Mesenchymal stem cell (in vitro differentiated cells and primary cell): Measurements from ENCODE around the gene SKIC8.

Experiments
- DNase-seq: peaks from one replicate; pipeline ENCODE4 v3.0.0-alpha.2; 2013
- H2AFZ ChIP-seq: one replicate; pipeline ENCODE4 v1.6.1; 2013; ENCODE audit warnings: low read depth, mild to moderate bottlenecking, control low read depth, inconsistent platforms, low read length, moderate library complexity
- H2AK5ac ChIP-seq: 2 replicates; pipeline ENCODE4 v1.6.1; 2013; ENCODE audit warnings: low read length, moderate library complexity, mild to moderate bottlenecking, inconsistent platforms; ENCODE audit not compliant: severe bottlenecking
- H2BK120ac ChIP-seq: one replicate; pipeline ENCODE4 v1.6.1; 2013; ENCODE audit warnings: low read depth, mild to moderate bottlenecking, inconsistent platforms, low read length, moderate library complexity
- H2BK12ac ChIP-seq, 2 experiments: one replicate each; pipeline ENCODE4 v1.6.1; 2013; ENCODE audit warnings: inconsistent platforms in 2 of 2, low read length in 2 of 2, mild to moderate bottlenecking in 2 of 2, moderate library complexity in 2 of 2, control low read depth in 1 of 2
- H2BK15ac ChIP-seq: one replicate; pipeline ENCODE4 v1.6.1; 2013; ENCODE audit warnings: mild to moderate bottlenecking, low read depth, inconsistent platforms; ENCODE audit not compliant: poor library complexity, severe bottlenecking
- H2BK5ac ChIP-seq: 2 replicates; pipeline ENCODE4 v1.6.1; 2013; ENCODE audit warnings: low read depth, mild to moderate bottlenecking, low read length, control low read depth, inconsistent platforms; ENCODE audit not compliant: poor library complexity, severe bottlenecking
- H3K14ac ChIP-seq, 2 experiments: one replicate each; pipeline ENCODE4 v1.6.1; 2013; ENCODE audit warnings: inconsistent platforms in 2 of 2, low read length in 2 of 2, control low read depth in 1 of 2, mild to moderate bottlenecking in 1 of 2, moderate library complexity in 1 of 2
- H3K18ac ChIP-seq, 2 experiments: one replicate each; pipeline ENCODE4 v1.6.1; 2013; ENCODE audit warnings: inconsistent platforms in 2 of 2, low read length in 2 of 2, control low read depth in 1 of 2, low read depth in 1 of 2, mild to moderate bottlenecking in 1 of 2
- H3K23ac ChIP-seq, 2 experiments: one replicate each; pipeline ENCODE4 v1.6.1; 2013; ENCODE audit warnings: inconsistent platforms in 2 of 2, low read length in 2 of 2, mild to moderate bottlenecking in 2 of 2, moderate library complexity in 2 of 2, control low read depth in 1 of 2
- H3K27ac ChIP-seq: 2 replicates; pipeline ENCODE4 v1.5.1; 2013; ENCODE audit warnings: mild to moderate bottlenecking, moderate library complexity, low read length, control low read depth, inconsistent platforms; ENCODE audit not compliant: poor library complexity, severe bottlenecking
- H3K27me3 ChIP-seq, 2 experiments: 2 replicates each; pipeline versions ENCODE4 v1.6.1 to v1.7.0; 2013; ENCODE audit warnings: low read length in 2 of 2, mild to moderate bottlenecking in 2 of 2, moderate library complexity in 2 of 2, control low read depth in 1 of 2, inconsistent platforms in 1 of 2; ENCODE audit not compliant: control insufficient read depth in 1 of 2, insufficient read depth in 1 of 2
- H3K36me3 ChIP-seq, 2 experiments: 2 replicates each; pipeline versions ENCODE4 v1.6.1 to v1.7.0; 2013; ENCODE audit warnings: low read length in 2 of 2, control low read depth in 1 of 2, inconsistent platforms in 1 of 2, low read depth in 1 of 2, mild to moderate bottlenecking in 1 of 2; ENCODE audit not compliant: insufficient read depth in 2 of 2, control insufficient read depth in 1 of 2
- H3K4ac ChIP-seq, 2 experiments: one replicate each; pipeline ENCODE4 v1.6.1; 2013; ENCODE audit warnings: inconsistent platforms in 2 of 2, low read length in 2 of 2, mild to moderate bottlenecking in 2 of 2, moderate library complexity in 2 of 2, control low read depth in 1 of 2, low read depth in 1 of 2
- H3K4me1 ChIP-seq: 2 replicates; pipeline ENCODE4 v1.6.1; 2013; ENCODE audit warnings: low read depth, low read length, control low read depth; ENCODE audit not compliant: control insufficient read depth, insufficient read depth
- H3K4me2 ChIP-seq: 2 replicates; pipeline ENCODE4 v1.6.1; 2013; ENCODE audit warnings: low read length, mild to moderate bottlenecking, inconsistent platforms; ENCODE audit not compliant: poor library complexity, severe bottlenecking
- H3K4me3 ChIP-seq, 2 experiments: 2 replicates each; pipeline versions ENCODE4 v1.5.1 to v1.7.0; 2013; ENCODE audit warnings: low read length in 2 of 2, mild to moderate bottlenecking in 2 of 2, control low read depth in 1 of 2, low read depth in 1 of 2; ENCODE audit not compliant: insufficient read depth in 1 of 2
- H3K79me1 ChIP-seq: replicated peaks from 2 replicates; pipeline ENCODE4 v1.6.1; 2013; ENCODE audit warnings: mild to moderate bottlenecking, control low read depth, low read length, inconsistent platforms; ENCODE audit not compliant: poor library complexity, severe bottlenecking
- H3K9ac ChIP-seq: 2 replicates; pipeline ENCODE4 v1.7.0; 2013; ENCODE audit warnings: mild to moderate bottlenecking, low read length, moderate library complexity
- H3K9me3 ChIP-seq: 2 replicates; pipeline ENCODE4 v1.7.0; 2013; ENCODE audit warnings: mild to moderate bottlenecking, low read length; ENCODE audit not compliant: control insufficient read depth
- H4K8ac ChIP-seq: one replicate; pipeline ENCODE4 v1.6.1; 2013; ENCODE audit warnings: inconsistent platforms, mild to moderate bottlenecking, low read length, moderate library complexity
- H4K91ac ChIP-seq: one replicate; pipeline ENCODE4 v1.6.1; 2013; ENCODE audit warnings: mild to moderate bottlenecking, low read length, inconsistent platforms
- whole genome bisulfite sequencing: methylation state at CpG from one replicate; pipeline ENCODE4 v1.1.7; 2013; ENCODE audit warnings: mixed read lengths; 5-methylcytosine and 5-hydroxymethylcytosine counted together

SKIC8 gene

DNA sequence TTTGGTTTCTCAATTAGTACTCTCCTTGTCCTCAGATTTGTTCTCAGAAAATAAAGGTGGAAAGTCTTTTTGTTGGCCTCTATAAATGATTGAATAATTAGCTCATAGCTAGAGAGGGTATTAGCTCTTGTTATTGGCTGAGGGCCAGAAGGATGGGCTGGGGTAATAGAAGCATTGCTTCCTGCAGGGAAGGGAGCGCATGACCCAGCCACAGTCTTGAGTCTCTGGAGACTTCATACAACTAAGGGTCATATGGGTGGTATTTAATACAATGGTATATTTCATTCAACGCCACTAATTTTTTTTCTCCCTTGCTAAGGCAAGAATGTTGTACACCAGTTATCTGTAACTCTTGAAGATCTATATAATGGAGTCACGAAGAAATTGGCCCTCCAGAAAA, 26.6 kb downstream of the SKIC8 start:
- H3K9ac ChIP-seq, result no peak overlapping the region
- H2BK15ac ChIP-seq, result no peak overlapping the region
- H3K4me1 ChIP-seq, result peaks cover 9% of the 10 kb centered on the region
- no peak overlapping the region for H3K4ac ChIP-seq
- no peak overlapping the region for H3K14ac ChIP-seq
- no peak overlapping the region for H2BK5ac ChIP-seq
- no peak overlapping the region for H2AK5ac ChIP-seq
- no peak overlapping the region for H3K18ac ChIP-seq
- H3K4me3 ChIP-seq, result no peak overlapping the region
- peaks cover 0 to 5% of the 10 kb centered on the region in 2 experiments for H3K36me3 ChIP-seq
- H3K23ac ChIP-seq, result no peak overlapping the region
- H4K91ac ChIP-seq, result no peak overlapping the region
- no peak for DNase-seq
- H3K27me3 ChIP-seq, result peaks cover 0 to 8% of the 10 kb centered on the region in 2 experiments
- H2BK12ac ChIP-seq, result no peak overlapping the region
- WGBS, result 90% methylated on average over 1 of the region's 3 CpGs
- no peak overlapping the region for H2BK120ac ChIP-seq
- H3K27ac ChIP-seq, result no peak overlapping the region
- no peak overlapping the region for H3K4me2 ChIP-seq
- H2AFZ ChIP-seq, result no peak overlapping the region
- no peaks in the 10 kb centered on the region for H3K79me1 ChIP-seq
- no peak overlapping the region for H4K8ac ChIP-seq
- H3K9me3 ChIP-seq, result no peaks in the 10 kb centered on the region

GRCh38 chr15:78272316-78272715, 27.1 kb downstream of the SKIC8 start:
- H3K27ac ChIP-seq, result peak overlapping the region; percentile 11

GRCh38 chr15:78266806-78267205, 32.6 kb downstream of the SKIC8 start:
- WGBS, result no CpG with 5 or more reads among the region's 2 CpGs
- Histone ChIP-seq H3K27me3 (peaks cover 4 to 8% of the 10 kb centered on the region in 2 experiments), H3K9ac (no peak overlapping the region), H3K9me3 (no peaks in the 10 kb centered on the region), H3K18ac (no peak overlapping the region), H3K4me1 (peaks cover 1% of the 10 kb centered on the region), H3K27ac (no peak overlapping the region), H3K4ac (no peak overlapping the region), H2AK5ac (no peak overlapping the region), H2BK15ac (no peak overlapping the region), H3K4me2 (no peak overlapping the region), H2BK5ac (no peak overlapping the region), H4K91ac (no peak overlapping the region), H3K79me1 (no peaks in the 10 kb centered on the region), H2AFZ (no peak overlapping the region), H3K36me3 (no peaks in the 10 kb centered on the region), H3K4me3 (no peak overlapping the region), H4K8ac (no peak overlapping the region), H2BK12ac (no peak overlapping the region), H3K14ac (no peak overlapping the region), H2BK120ac (no peak overlapping the region), H3K23ac (no peak overlapping the region)
- DNase-seq, result no peak

More at GRCh38 chr15:78272316-78272715, 27.1 kb downstream of the SKIC8 start:
- Histone ChIP-seq H2BK120ac (no peak overlapping the region), H2BK15ac (no peak overlapping the region), H3K4me1 (peaks cover 9% of the 10 kb centered on the region), H3K4me2 (no peak overlapping the region), H2BK5ac (no peak overlapping the region), H3K9me3 (no peaks in the 10 kb centered on the region), H2BK12ac (no peak overlapping the region), H4K8ac (no peak overlapping the region), H3K27me3 (peaks cover 0 to 8% of the 10 kb centered on the region in 2 experiments), H2AK5ac (no peak overlapping the region), H3K9ac (no peak overlapping the region), H3K79me1 (no peaks in the 10 kb centered on the region), H3K4ac (no peak overlapping the region), H3K4me3 (no peak overlapping the region), H4K91ac (no peak overlapping the region), H3K23ac (no peak overlapping the region), H3K14ac (no peak overlapping the region), H3K36me3 (peaks cover 0 to 5% of the 10 kb centered on the region in 2 experiments), H2AFZ (no peak overlapping the region), H3K18ac (no peak overlapping the region)
- WGBS, result 80% methylated on average over 2 of the region's 2 CpGs
- DNase-seq, result no peak

DNA sequence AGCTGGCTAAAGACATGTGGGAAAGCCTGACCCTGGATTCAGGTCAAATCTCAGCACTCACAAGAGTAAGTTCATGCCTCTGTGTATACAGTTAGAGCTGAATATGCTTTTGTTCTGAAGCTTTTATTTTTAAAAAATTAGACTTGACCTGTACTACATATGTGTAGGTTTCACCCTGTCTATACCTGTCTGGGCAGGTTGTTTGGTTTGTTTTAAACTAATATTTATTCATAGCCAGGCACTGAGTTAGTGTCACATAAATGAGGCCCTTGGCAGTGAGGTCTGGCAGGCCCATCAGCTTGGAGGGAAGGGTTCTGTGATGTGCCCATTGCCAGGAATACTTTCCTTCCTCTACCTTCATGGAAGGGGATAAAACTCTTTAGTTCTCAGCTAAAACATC, 33.2 kb downstream of the SKIC8 start:
- H3K27ac ChIP-seq, result no peak overlapping the region
- H3K4me2 ChIP-seq, result no peak overlapping the region
- no peak overlapping the region for H2BK120ac ChIP-seq
- H3K14ac ChIP-seq, result no peak overlapping the region
- H4K91ac ChIP-seq, result no peak overlapping the region
- no peak overlapping the region for H2AFZ ChIP-seq
- H3K18ac ChIP-seq, result no peak overlapping the region
- H3K79me1 ChIP-seq, result no peaks in the 10 kb centered on the region
- no peak overlapping the region for H4K8ac ChIP-seq
- H3K4me3 ChIP-seq, result no peak overlapping the region
- peaks cover 4 to 5% of the 10 kb centered on the region in 2 experiments for H3K27me3 ChIP-seq
- H3K23ac ChIP-seq, result no peak overlapping the region
- H3K36me3 ChIP-seq, result no peaks in the 10 kb centered on the region
- H2AK5ac ChIP-seq, result no peak overlapping the region
- no peak overlapping the region for H3K9ac ChIP-seq
- no peak overlapping the region for H3K4ac ChIP-seq
- no peak overlapping the region for H2BK12ac ChIP-seq
- H3K9me3 ChIP-seq, result no peaks in the 10 kb centered on the region
- no peak for DNase-seq
- no peak overlapping the region for H2BK15ac ChIP-seq
- H2BK5ac ChIP-seq, result no peak overlapping the region
- H3K4me1 ChIP-seq, result peaks cover 1% of the 10 kb centered on the region
